Mesodermal cell (in vitro differentiated cells): ENCODE data around the gene CCL4. TPM values are rescaled to one million over a fixed set of nuclear protein-coding genes. Genes with fewer than 3 reads are reported as not detected.
"Not testable (repeated sequence)": the region's sequence is repeated elsewhere in the genome, so short reads cannot be mapped to it uniquely, and the experiment has no call there.

Experiments used
- H3K27ac ChIP-seq: 2 replicates; pipeline ENCODE4 v1.7.0; 2013; ENCODE audit warnings: mild to moderate bottlenecking, low read depth, low read length, moderate library complexity; ENCODE audit not compliant: severe bottlenecking
- H3K36me3 ChIP-seq: 2 replicates; pipeline ENCODE4 v1.7.1; 2013; ENCODE audit warnings: mild to moderate bottlenecking, low read length, moderate library complexity; ENCODE audit not compliant: control insufficient read depth, insufficient read depth
- H3K4me1 ChIP-seq: one replicate; pipeline ENCODE4 v1.7.1; 2013; ENCODE audit warnings: mild to moderate bottlenecking, low read length; ENCODE audit not compliant: insufficient read depth, control insufficient read depth, poor library complexity, severe bottlenecking
- H3K4me3 ChIP-seq: 2 replicates; pipeline ENCODE4 v1.7.0; 2013; ENCODE audit warnings: low read length, control low read depth, mild to moderate bottlenecking; ENCODE audit not compliant: insufficient read depth, poor library complexity, severe bottlenecking; ENCODE audit errors: extremely low read depth
- H3K9me3 ChIP-seq: 2 replicates; pipeline ENCODE4 v1.7.1; 2013; ENCODE audit warnings: mild to moderate bottlenecking, low read length, moderate library complexity; ENCODE audit not compliant: control insufficient read depth
- WGBS, 2 experiments: methylation state at CpG; one replicate each; pipeline ENCODE4 v1.1.5; 2013; ENCODE audit warnings: missing lambda C conversion rate in 2 of 2; ENCODE audit not compliant: insufficient coverage in 2 of 2; 5-methylcytosine and 5-hydroxymethylcytosine counted together
- polyA plus RNA-seq, 2 experiments: library from polyadenylated mRNA; stranded (reverse); fragments of 50-300 nt; gene quantifications; one replicate each; pipeline ENCODE4 v1.2.3, GENCODE V29; 2013

CCL4 gene
- polyA plus RNA-seq (2013, experiment 1 of 2), result not detected
- not detected for polyA plus RNA-seq (2013, experiment 2 of 2)

- 60 to 87% methylated on average over 1 to 6 of the region's 6 CpGs for WGBS, 2 experiments
These were observed at the start of gene CCL4 for GRCh38 chr17:36103401-36103975. TSS of gene CCL4 (plus strand) at chr17:36103827. CDS start at chr17:36103906, 79 bp downstream.

GRCh38 chr17:36055171-36055570 lies 48.5 kb upstream of the CCL4 start:
- H3K27ac ChIP-seq, result no peak overlapping the region
- H3K36me3 ChIP-seq, result no peaks in the 10 kb centered on the region
- H3K4me1 ChIP-seq, result no peaks in the 10 kb centered on the region
- H3K4me3 ChIP-seq, result no peak overlapping the region
- no peaks in the 10 kb centered on the region for H3K9me3 ChIP-seq
- WGBS, 2 experiments, result 80% methylated on average over 1 of the region's 2 CpGs; no CpG with 5 or more reads in 1 of the 2 experiments

More at GRCh38 chr17:36103401-36103975, at the start of gene CCL4:
- H3K4me3 ChIP-seq, H3K36me3 ChIP-seq, H3K4me1 ChIP-seq, H3K9me3 ChIP-seq, H3K27ac ChIP-seq: not testable (repeated sequence)

- Histone ChIP-seq H3K4me1 (no peaks in the 10 kb centered on the region), H3K4me3 (no peak overlapping the region), H3K27ac (no peak overlapping the region), H3K36me3 (no peaks in the 10 kb centered on the region), H3K9me3 (no peaks in the 10 kb centered on the region)
- WGBS, 2 experiments, result 60 to 90% methylated on average over 1 to 2 of the region's 4 CpGs
These were observed 47.6 kb upstream of the CCL4 start for GRCh38 chr17:36055921-36056520.

- Histone ChIP-seq H3K4me1 (no peaks in the 10 kb centered on the region), H3K4me3 (no peak overlapping the region), H3K36me3 (no peaks in the 10 kb centered on the region), H3K27ac (no peak overlapping the region), H3K9me3 (no peaks in the 10 kb centered on the region)
These were observed 45.7 kb upstream of the CCL4 start for GRCh38 chr17:36057911-36058310.

GRCh38 chr17:36059406-36059805 lies 44.2 kb upstream of the CCL4 start:
- H3K9me3 ChIP-seq, result no peaks in the 10 kb centered on the region
- no peak overlapping the region for H3K4me3 ChIP-seq
- 96 to 100% methylated on average over 4 to 6 of the region's 7 CpGs for WGBS, 2 experiments
- H3K36me3 ChIP-seq, result no peaks in the 10 kb centered on the region
- no peak overlapping the region for H3K27ac ChIP-seq
- H3K4me1 ChIP-seq, result no peaks in the 10 kb centered on the region

- 86% methylated on average over 1 of the region's 2 CpGs; no CpG with 5 or more reads in 1 of the 2 experiments for WGBS, 2 experiments
- Histone ChIP-seq H3K27ac (no peak overlapping the region), H3K36me3 (no peaks in the 10 kb centered on the region), H3K4me3 (no peak overlapping the region), H3K9me3 (no peaks in the 10 kb centered on the region), H3K4me1 (no peaks in the 10 kb centered on the region)
These were observed 42.8 kb upstream of the CCL4 start for GRCh38 chr17:36060816-36061215.

GRCh38 chr17:36063786-36064541 lies 39.7 kb upstream of the CCL4 start, which contains the start of gene CCL18:
TSS of gene CCL18 (plus strand) at chr17:36064272. CDS start at chr17:36064343, 71 bp downstream.
- Histone ChIP-seq H3K4me3 (no peak within 1 kb of the TSS), H3K36me3 (no peaks in the 10 kb centered on the region)
- WGBS, 2 experiments, result 86 to 91% methylated on average over 3 to 4 of the region's 5 CpGs

GRCh38 chr17:36066365-36066985 lies 37.2 kb upstream of the CCL4 start:
- Histone ChIP-seq H3K36me3 (no peaks in the 10 kb centered on the region), H3K4me1 (no peaks in the 10 kb centered on the region), H3K9me3 (no peaks in the 10 kb centered on the region), H3K27ac (no peak overlapping the region), H3K4me3 (no peak overlapping the region)
- 90 to 92% methylated on average over 3 to 4 of the region's 6 CpGs for WGBS, 2 experiments

More at GRCh38 chr17:36063786-36064541, 39.7 kb upstream of the CCL4 start, which contains the start of gene CCL18:
- no peaks in the 10 kb centered on the region for H3K9me3 ChIP-seq
- H3K4me1 ChIP-seq, result no peaks in the 10 kb centered on the region
- no peak within 1 kb of the TSS for H3K27ac ChIP-seq

GRCh38 chr17:36068524-36068923 lies 35.1 kb upstream of the CCL4 start:
- Histone ChIP-seq H3K27ac (no peak overlapping the region), H3K4me1 (no peaks in the 10 kb centered on the region), H3K9me3 (no peaks in the 10 kb centered on the region), H3K4me3 (no peak overlapping the region), H3K36me3 (no peaks in the 10 kb centered on the region)
- 100% methylated on average over 2 of the region's 3 CpGs; no CpG with 5 or more reads in 1 of the 2 experiments for WGBS, 2 experiments

GRCh38 chr17:36069136-36069535 lies 34.5 kb upstream of the CCL4 start:
- no peak overlapping the region for H3K27ac ChIP-seq
- H3K36me3 ChIP-seq, result no peaks in the 10 kb centered on the region
- H3K4me3 ChIP-seq, result no peak overlapping the region
- H3K4me1 ChIP-seq, result no peaks in the 10 kb centered on the region
- H3K9me3 ChIP-seq, result no peaks in the 10 kb centered on the region
